A673 (cell line): Measurements from ENCODE around the gene PSMB11.

Experiments used
- CTCF ChIP-seq: fragments of 300-800, 200-600 bp; sonication (generic); conservative IDR thresholded peaks from 2 replicates; pipeline ENCODE4 v1.5.1; 2017; ENCODE audit warnings: low read depth, mild to moderate bottlenecking, antibody characterized with exemption, low read length, moderate library complexity, mixed read lengths
- EZH2 ChIP-seq: fragments of 200-600 bp; sonication (generic); IDR thresholded peaks from 2 replicates; pipeline ENCODE4 v1.6.1; 2017; ENCODE audit warnings: borderline replicate concordance, low read depth, mild to moderate bottlenecking, mixed read lengths, antibody characterized with exemption, low read length; ENCODE audit not compliant: poor library complexity, severe bottlenecking

DNA sequence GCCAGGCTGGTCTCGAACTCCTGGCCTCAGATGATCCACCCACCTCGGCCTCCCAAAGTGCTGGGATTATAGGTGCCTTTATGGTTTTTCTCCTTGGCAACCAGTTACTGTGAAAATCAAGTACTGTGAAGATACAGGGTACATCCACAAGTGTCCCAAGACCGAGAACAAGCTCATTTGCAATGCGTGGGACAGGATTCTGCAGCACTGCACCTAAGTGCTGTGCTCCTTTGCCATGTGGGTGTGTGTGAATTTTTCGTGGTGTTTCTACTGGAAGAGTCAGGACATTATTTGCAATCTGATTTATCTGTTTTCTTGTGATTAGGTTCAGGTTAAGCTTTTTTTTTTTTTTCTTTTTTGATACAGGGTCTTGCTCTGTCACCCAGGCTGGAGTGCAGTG, 24.9 kb upstream of the PSMB11 start:
- TF ChIP-seq CTCF (no peak), EZH2 (no peak)
